Mononuclear cell (primary cell): ENCODE measurements around the gene BRSK2. TPM values are rescaled to one million over a fixed set of nuclear protein-coding genes. Genes with fewer than 3 reads are reported as not detected.
"Not testable (repeated sequence)": the region's sequence is repeated elsewhere in the genome, so short reads cannot be mapped to it uniquely, and the experiment has no call there.

Experiments
- H3K27me3 ChIP-seq: 2 replicates; pipeline ENCODE4 v1.6.0; 2011; ENCODE audit warnings: low read length, control low read depth; ENCODE audit not compliant: insufficient read depth
- H3K4me1 ChIP-seq: 2 replicates; pipeline ENCODE4 v1.5.1; 2011; ENCODE audit warnings: mild to moderate bottlenecking, low read length, control low read depth; ENCODE audit not compliant: insufficient read depth
- H3K4me3 ChIP-seq: 2 replicates; pipeline ENCODE4 v1.5.1; 2011; ENCODE audit warnings: mild to moderate bottlenecking, low read length, moderate library complexity
- H3K9me3 ChIP-seq: 2 replicates; pipeline ENCODE4 v1.5.1; 2011; ENCODE audit warnings: low read depth, mild to moderate bottlenecking, control low read depth, low read length
- total RNA-seq: library from RNA; depleted of rRNA; stranded (reverse); fragments of >200 nt; gene quantifications from one replicate; pipeline ENCODE4 v1.2.3, GENCODE V29; 2012

The BRSK2 gene
- total RNA-seq, 1 donor: 0.10 TPM

GRCh38 chr11:1502954-1503707, 113.4 kb downstream of the BRSK2 start:
- H3K4me1 ChIP-seq: peaks cover 4% of the 10 kb centered on the region
- no peak overlapping the region for H3K4me3 ChIP-seq
- H3K27me3 ChIP-seq: no peaks in the 10 kb centered on the region
- no peaks in the 10 kb centered on the region for H3K9me3 ChIP-seq

- H3K4me3 ChIP-seq: no peak overlapping the region
- H3K27me3 ChIP-seq: no peaks in the 10 kb centered on the region
- peaks cover 4% of the 10 kb centered on the region for H3K4me1 ChIP-seq
- no peaks in the 10 kb centered on the region for H3K9me3 ChIP-seq
Observed at GRCh38 chr11:1503708-1504104, 114.0 kb downstream of the BRSK2 start.

GRCh38 chr11:1504138-1504537, 114.4 kb downstream of the BRSK2 start:
- Histone ChIP-seq H3K4me1 (peaks cover 4% of the 10 kb centered on the region), H3K27me3 (no peaks in the 10 kb centered on the region)

GRCh38 chr11:1504581-1505290, 115.0 kb downstream of the BRSK2 start:
- Histone ChIP-seq H3K4me3 (no peak overlapping the region), H3K9me3 (no peaks in the 10 kb centered on the region), H3K4me1 (peaks cover 4% of the 10 kb centered on the region), H3K27me3 (no peaks in the 10 kb centered on the region)

More at GRCh38 chr11:1504138-1504537, 114.4 kb downstream of the BRSK2 start:
- no peak overlapping the region for H3K4me3 ChIP-seq
- H3K9me3 ChIP-seq: no peaks in the 10 kb centered on the region

GRCh38 chr11:1505480-1505879, 115.7 kb downstream of the BRSK2 start:
- Histone ChIP-seq H3K9me3 (no peaks in the 10 kb centered on the region), H3K27me3 (no peaks in the 10 kb centered on the region), H3K4me1 (peaks cover 4% of the 10 kb centered on the region), H3K4me3 (no peak overlapping the region)

GRCh38 chr11:1506981-1507380, 117.2 kb downstream of the BRSK2 start:
- Histone ChIP-seq H3K27me3 (no peaks in the 10 kb centered on the region), H3K4me1 (peaks cover 4% of the 10 kb centered on the region), H3K9me3 (no peaks in the 10 kb centered on the region), H3K4me3 (no peak overlapping the region)

GRCh38 chr11:1507381-1508140, 117.8 kb downstream of the BRSK2 start:
- peaks cover 4% of the 10 kb centered on the region for H3K4me1 ChIP-seq
- no peaks in the 10 kb centered on the region for H3K9me3 ChIP-seq
- no peaks in the 10 kb centered on the region for H3K27me3 ChIP-seq
- H3K4me3 ChIP-seq: no peak overlapping the region

- Histone ChIP-seq H3K27me3 (no peaks in the 10 kb centered on the region), H3K4me1 (peaks cover 4% of the 10 kb centered on the region), H3K9me3 (no peaks in the 10 kb centered on the region), H3K4me3 (no peak overlapping the region)
Observed at GRCh38 chr11:1508491-1508891, 118.8 kb downstream of the BRSK2 start.

GRCh38 chr11:1508986-1509385, 119.3 kb downstream of the BRSK2 start:
- H3K9me3 ChIP-seq: no peaks in the 10 kb centered on the region
- peaks cover 4% of the 10 kb centered on the region for H3K4me1 ChIP-seq
- no peaks in the 10 kb centered on the region for H3K27me3 ChIP-seq
- no peak overlapping the region for H3K4me3 ChIP-seq

GRCh38 chr11:1509626-1510255, 120.0 kb downstream of the BRSK2 start:
- Histone ChIP-seq H3K9me3 (no peaks in the 10 kb centered on the region), H3K27me3 (no peaks in the 10 kb centered on the region), H3K4me1 (peaks cover 4% of the 10 kb centered on the region), H3K4me3 (no peak overlapping the region)

GRCh38 chr11:1510351-1510750, 120.6 kb downstream of the BRSK2 start:
- not testable (repeated sequence) for H3K4me1 ChIP-seq, H3K27me3 ChIP-seq, H3K4me3 ChIP-seq, H3K9me3 ChIP-seq

GRCh38 chr11:1510928-1511327, 121.2 kb downstream of the BRSK2 start:
- H3K27me3 ChIP-seq: no peaks in the 10 kb centered on the region
- H3K9me3 ChIP-seq: no peaks in the 10 kb centered on the region
- no peak overlapping the region for H3K4me3 ChIP-seq
- H3K4me1 ChIP-seq: peaks cover 12% of the 10 kb centered on the region

- H3K4me3 ChIP-seq: no peak overlapping the region
- peaks cover 17% of the 10 kb centered on the region for H3K4me1 ChIP-seq
Observed at GRCh38 chr11:1511937-1512496, 122.3 kb downstream of the BRSK2 start.

More at GRCh38 chr11:1511937-1512496, 122.3 kb downstream of the BRSK2 start:
- H3K9me3 ChIP-seq: no peaks in the 10 kb centered on the region
- H3K27me3 ChIP-seq: no peaks in the 10 kb centered on the region
